CD4-positive, alpha-beta T cell treated with Interleukin-17A for 4 hours (primary cell): ENCODE measurements around the gene EDEM2.
"Not testable (repeated sequence)": the region's sequence is repeated elsewhere in the genome, so short reads cannot be mapped to it uniquely, and the experiment has no call there.

Experiments used
- DNase-seq: peaks from one replicate; pipeline ENCODE4 v3.0.0-alpha.2; 2020; ENCODE audit warnings: mixed read lengths

Gene EDEM2

DNA sequence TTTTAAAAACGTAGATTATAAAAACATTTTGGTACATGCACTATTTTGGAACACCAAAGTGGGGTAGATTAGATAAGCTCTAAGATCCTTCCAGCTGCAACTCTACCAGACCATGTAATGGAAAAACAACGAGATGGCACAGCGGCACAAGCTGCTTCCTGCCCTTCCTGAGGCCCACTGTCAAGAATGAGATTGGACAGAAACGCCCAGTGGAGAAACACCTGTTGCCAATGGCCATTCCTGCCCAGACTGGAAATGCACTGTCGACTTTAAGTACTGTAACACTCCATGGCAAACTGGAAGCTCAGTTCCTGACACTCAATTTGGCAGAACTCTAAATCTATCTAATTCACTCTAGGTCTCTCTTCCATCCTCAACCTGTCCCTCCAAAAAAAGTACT is 21.4 kb downstream of the EDEM2 start:
- no peak for DNase-seq

DNA sequence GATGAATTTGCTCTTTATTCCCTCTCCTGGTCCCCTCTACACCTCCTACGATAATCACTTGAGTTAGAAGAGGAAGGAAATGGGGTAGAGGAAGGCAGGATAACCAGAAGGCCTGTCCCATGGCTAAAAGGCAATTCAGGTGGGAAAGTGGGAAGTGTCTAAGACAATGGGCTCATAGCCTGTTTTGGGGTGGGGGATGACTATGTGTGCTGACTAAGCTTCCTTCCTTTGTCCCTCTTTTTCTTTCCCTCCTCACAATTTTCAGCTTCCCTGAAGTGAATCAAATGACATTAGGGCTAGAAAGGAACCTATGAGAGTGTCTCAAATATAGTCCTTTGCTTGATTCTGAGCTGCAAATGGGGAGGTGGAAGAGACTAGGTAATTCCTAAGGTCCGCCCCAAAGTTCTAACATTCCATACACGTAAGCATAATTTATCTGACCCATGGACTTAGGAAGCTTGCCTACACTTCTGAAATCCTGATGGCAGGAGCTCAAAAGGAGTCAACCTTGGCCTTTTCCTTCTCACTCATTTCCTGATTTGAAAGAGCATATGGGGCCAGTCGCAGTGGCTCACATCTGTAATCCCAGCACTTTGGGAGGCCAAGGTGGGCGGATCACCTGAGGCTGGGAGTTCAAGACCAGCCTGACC is 24.3 kb downstream of the EDEM2 start:
- no peak for DNase-seq

GRCh38 chr20:35121186-35121585 is 25.9 kb downstream of the EDEM2 start:
- DNase-seq, result no peak

- no peak for DNase-seq
Observed at GRCh38 chr20:35120012-35120701, 27.0 kb downstream of the EDEM2 start.

DNA sequence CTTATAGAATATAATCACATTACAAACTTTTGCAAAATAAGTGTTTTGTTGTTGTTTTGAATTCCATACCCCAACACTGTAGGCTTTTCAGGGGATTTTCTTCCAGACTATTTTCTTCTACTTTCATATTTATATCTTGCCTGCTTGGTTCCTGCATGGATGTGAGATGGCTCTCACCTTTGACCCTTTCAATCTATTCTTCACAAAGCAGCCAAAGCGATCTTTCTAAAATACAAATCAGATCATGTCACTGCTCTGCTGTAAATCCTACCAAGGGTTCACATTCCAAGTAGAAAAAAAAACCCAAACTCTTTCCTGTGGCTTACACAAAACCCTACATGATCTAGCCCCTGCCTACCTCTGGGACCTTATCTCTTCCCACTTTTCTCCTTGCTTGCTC is 29.5 kb downstream of the EDEM2 start:
- DNase-seq, result no peak

DNA sequence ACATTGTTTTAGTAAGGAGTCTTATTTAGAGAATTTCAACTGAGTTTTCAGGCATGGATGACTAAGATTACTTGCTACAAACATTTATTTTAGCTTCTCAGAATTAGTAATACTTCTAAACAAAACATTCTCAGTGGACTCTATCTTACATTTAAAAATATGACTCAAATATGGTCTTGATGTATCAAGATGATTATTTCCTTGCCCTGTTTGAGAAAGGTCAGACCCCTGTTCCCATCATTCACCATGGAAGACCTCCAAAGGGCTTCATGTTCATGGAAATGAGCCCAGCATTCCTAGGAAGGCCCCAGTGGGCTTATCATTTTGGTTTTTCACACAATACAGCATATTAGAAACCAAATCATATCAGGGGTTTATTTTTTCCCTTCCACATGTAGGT is 29.9 kb downstream of the EDEM2 start:
- no peak for DNase-seq

GRCh38 chr20:35116258-35116657 is 30.9 kb downstream of the EDEM2 start:
- DNase-seq, result no peak

- DNase-seq, result no peak
Observed at GRCh38 chr20:35115606-35116005, 31.5 kb downstream of the EDEM2 start.

DNA sequence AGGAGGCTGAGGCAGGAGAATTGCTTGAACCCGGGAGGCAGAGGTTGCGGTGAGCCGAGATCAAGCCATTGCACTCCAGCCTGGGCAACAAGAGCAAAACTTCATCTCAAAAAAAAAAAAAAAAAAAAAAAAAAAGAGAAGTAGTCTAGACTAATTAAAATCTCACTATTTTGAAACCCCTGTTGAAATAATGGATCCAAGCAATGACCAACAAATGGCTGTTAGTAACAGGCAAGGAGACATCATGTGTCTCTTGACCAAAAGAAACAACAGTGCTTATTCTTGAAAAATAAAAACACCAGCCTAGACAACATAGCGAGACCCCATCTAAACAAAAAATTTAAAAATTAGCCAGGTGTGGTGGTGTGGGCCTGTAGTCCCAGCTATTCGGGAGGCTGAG is 34.9 kb downstream of the EDEM2 start:
- not testable (repeated sequence) for DNase-seq

DNA sequence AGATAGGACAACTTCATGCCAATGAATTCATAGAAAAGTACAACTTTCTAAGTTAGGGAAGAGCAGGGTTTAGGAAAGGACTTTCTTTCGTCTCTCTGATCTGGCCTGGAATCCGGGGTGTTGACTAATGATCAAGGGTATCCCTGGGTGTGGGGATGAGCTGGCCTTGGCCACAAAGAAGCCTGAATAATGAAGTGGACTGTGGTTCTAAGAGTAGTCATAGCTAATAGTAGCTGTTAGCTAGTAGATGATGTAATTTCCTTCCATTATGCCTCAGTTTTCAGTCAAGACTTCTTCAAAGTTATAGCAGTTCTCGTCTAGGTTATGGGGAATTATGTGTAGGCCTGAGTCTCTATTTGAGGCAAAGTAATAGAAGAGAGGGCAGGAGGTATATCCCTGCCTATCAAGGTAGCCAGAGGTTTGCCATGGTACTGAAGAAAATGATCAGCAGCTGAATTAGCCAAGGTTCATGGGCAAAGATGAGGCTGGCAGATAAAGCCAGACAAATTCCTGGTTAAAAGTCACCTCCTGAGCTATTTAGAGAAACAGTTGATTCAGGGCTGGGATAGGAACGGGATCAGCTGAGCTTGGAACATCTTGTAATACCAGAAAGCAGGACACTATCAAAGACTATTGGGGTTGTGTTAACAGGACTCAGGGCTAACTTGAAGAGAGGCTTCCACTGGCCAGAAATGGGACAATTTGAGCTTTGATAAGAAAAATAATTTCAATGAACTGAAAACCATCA is 35.8 kb downstream of the EDEM2 start:
- DNase-seq, result no peak

DNA sequence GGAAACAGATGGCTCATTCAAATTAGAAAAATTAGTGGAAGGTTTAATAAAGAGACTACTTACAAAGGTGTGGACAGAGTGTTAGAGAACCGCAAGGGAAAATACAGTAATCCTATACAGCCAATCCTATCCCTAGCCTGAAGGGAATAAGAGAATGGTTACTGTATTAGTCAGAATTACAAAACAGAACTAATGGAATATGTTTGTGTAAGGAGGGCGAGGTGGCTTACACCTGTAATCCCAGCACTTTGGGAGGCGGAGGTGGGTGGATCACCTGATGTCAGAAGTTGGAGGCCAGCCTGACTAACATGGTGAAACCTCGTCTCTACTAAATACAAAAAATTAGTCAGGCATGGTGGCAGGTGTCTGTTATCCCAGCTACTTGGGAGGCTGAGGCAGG is 38.2 kb downstream of the EDEM2 start:
- DNase-seq, result no peak

DNA sequence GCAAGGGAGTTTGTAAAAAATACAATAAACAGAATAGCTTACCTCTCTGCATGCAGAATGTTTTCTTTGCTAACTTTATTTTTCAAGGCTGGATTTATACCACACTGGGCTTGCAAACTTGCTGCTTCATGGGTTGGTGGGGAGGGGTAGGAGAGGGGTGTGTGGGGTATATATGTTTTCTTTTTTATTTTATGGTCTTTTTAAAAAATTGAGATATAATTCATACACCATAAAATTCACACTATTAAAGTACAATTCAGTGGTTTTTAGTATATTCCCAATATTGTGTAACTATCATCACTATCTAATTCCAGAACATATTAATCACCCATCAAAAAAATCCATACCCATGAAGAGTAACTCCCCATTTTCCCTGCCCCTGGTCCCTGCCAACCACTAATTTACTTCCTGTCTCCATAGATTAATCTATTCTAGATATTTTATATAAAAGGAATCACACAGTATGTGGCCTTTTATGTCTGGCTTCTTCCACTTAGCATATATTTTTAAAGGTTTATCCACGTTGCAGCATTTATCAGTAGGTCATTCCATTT is 40.2 kb downstream of the EDEM2 start:
- no peak for DNase-seq

DNA sequence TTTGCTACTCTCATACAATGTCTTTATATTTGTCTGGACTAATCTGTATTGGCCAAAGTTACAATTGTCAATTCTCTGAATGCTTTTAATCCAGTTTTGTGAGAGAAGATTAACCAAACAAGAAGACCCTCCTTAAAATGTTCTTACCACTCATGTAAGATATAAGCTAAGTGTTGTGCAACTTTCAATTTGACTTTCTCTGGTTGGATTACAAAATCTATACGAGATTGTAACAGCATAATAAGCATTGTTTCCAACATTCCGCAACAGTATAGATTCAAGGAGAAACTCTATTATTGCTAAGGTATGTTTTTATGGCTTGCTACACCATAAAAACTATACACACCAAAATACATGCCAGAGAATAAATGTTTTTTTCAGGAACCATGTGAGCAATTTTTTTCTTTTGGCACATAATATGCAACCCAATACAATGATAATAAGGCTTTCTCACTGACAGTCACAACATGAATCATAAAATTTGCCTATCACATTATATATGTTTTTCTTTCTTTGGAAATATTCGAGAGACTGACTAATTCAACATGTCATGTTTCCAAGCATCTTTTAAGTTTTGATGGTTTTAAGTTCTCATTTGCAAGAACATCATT is 42.3 kb downstream of the EDEM2 start:
- no peak for DNase-seq

GRCh38 chr20:35101620-35102019 is 45.5 kb downstream of the EDEM2 start:
- no peak for DNase-seq

DNA sequence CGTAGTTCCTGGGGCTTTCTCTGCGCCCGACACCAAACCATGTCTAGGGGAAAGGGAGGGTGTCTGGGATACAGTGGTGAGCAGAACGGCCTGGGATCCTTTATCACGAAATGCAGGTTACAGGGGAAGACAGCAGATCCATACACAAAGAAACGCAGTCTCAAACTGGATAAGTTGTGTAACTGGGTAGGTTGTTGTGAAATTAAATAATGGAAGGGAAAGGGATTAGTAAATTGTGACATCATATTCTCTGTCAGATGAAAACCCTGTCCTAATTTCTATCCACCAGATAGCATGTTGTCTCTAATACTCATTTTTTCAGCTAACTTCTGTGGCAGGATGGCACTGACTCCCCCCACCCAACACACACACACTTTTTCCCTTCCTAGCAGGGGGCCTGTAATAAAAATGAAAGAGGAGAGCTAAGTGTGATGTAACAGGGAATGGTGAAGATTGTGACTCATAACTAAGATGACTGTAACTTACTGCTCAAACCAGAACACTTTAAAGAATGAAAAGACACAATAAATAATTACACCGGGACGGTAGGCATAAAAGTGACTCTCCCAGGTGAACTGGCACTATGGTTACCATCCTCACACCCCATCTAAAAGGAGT is 53.8 kb downstream of the EDEM2 start:
- DNase-seq, result no peak

DNA sequence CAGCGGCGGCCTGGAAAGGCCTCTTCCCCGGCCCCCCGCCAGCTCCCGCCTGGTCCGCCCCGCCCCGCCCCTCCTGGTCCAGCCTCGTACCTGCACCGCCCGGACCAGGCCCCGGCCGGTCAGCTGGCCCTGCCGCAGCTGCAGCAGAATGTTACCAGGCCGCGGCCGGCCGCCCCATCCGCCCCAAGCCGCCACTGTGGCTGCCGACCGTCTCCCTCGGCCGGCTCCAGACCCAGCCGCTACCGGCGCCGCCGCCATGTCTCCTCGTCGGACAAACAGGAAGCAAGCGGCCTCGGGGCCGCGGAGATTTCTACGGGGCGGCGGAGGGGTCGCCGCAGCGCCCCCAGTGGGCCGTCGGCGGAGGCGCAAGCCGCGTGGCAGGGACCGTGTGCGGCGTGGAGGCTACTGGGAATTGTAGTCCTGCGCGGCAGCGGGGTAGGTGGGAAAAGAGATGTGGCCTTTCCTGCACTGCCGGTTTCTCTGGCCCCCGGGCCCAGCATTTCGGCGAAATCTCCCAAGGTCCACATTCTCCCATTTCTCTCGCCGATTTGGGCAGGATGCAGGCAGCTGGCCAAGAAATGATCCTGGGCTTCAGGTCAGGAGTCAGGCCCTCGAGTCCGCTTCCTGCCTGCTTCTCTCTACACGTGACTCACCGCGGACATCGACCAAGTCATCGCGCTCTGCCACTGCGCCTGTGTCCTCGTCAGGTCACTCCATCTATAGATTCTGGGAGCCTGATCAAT is 54.4 kb downstream of the EDEM2 start, which contains the start of gene TRPC4AP:
TRPC4AP (minus strand) TSS at position 284 of the 743 bp plus-strand sequence; CDS start at position 258, 26 bp downstream.
- DNase-seq, result peak; percentile 91

GRCh38 chr20:35091816-35092523 is 55.2 kb downstream of the EDEM2 start:
- no peak for DNase-seq

DNA sequence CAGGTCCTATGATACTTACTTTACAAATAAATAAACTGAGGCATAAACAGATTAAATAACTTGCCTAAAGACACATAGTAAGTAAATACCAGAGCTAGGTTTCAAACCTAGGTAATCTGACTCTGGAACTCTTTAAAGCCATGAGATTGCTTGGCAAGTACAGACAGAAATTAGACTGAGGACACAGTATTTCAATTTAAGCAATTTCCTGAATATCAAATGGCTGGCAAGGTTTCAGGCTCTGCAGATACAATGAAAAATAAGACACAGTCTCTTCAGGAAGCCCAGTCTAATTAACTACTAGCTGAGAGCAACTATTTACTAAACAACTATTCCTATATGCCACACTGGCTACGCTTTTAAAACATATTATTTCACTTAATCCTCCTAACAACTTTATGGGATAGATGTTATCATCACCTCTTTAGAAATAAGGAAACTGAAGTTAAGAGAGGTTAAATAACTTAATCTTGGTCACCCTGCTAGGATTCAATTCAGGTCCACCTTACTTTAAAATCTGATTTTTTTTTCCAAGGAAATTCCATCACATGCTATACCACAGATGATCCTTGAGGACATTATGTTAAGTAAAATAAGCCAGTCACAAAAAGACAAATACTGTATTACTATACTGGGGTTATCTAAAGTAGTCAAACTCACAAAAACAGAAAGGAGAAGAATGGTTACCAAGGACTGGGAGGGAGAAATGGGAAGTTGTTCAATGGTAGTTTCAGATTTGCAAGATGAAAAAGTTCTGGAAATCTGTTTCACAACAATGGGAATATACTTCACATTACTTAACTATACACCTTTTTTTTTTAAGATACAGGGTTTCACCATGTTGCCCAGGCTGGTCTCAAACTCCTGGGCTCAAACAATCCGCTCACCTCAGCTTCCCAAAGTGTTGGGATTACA is 58.6 kb downstream of the EDEM2 start:
- no peak for DNase-seq

- no peak for DNase-seq
Observed at GRCh38 chr20:35087791-35088190, 59.3 kb downstream of the EDEM2 start.

DNA sequence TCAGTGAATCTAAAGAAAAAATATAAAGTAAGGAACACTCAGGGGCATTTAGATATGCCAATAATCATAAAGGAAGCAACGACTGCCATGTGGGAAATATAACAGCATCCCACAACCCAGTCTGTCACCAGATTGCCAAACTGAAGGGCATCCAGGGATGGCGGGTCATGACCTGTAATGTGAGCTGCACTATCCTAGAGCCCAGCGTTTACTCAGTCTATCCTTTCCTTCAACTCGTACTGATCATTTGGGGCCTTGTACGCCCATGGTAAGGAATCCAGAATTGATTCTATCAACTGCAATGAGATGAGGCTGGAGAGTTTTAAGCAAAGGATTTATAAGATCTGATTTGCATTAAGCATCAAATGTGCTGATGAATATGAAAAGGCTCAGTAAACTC is 59.8 kb downstream of the EDEM2 start:
- no peak for DNase-seq
